Esophagus squamous epithelium (tissue), 5 donors: ENCODE results near the gene PRKCQ. TPM values are rescaled to one million over a fixed set of nuclear protein-coding genes. Genes with fewer than 3 reads are reported as not detected.

ENCODE experiments used
- DNase-seq: peaks from one replicate; lab custom pipeline; 2025; lab: John Stamatoyannopoulos, UW
- H3K27ac ChIP-seq, 4 donors: fragments of 200-600 bp; sonication (generic); one replicate each; pipeline ENCODE4 v1.5.1; 2016 to 2019; ENCODE audit warnings: mild to moderate bottlenecking in 1 of 4
- H3K27me3 ChIP-seq, 4 donors: fragments of 200-600 bp; sonication (generic); 1 replicate in 3 of 4; 2 replicates in 1 of 4; pipeline versions ENCODE4 v1.5.1 to v1.6.0; 2017 to 2021; ENCODE audit warnings: antibody characterized with exemption in 1 of 4
- H3K36me3 ChIP-seq, 3 donors: fragments of 200-600 bp; sonication (generic); one replicate each; pipeline ENCODE4 v1.5.1; 2016 to 2019
- H3K4me1 ChIP-seq, 3 donors: fragments of 200-600 bp; sonication (generic); one replicate each; pipeline ENCODE4 v1.5.1; 2017 to 2019
- H3K4me3 ChIP-seq, 4 donors: fragments of 200-600 bp; sonication (generic); 1 replicate in 3 of 4; 2 replicates in 1 of 4; pipeline ENCODE4 v1.5.1; 2016 to 2019; ENCODE audit warnings: mild to moderate bottlenecking in 2 of 4, moderate library complexity in 1 of 4
- H3K9me3 ChIP-seq, 3 donors: fragments of 200-600 bp; sonication (generic); one replicate each; pipeline ENCODE4 v1.5.1; 2016 to 2019
- CTCF ChIP-seq, 6 experiments: fragments of 450-650 bp in 4 of 6; fragments of 200-600 bp in 2 of 6; sonication (generic) in 2 of 6; IDR thresholded peaks; one replicate each; pipeline ENCODE4 v1.5.1; 2016 to 2019; ENCODE audit warnings: antibody characterized with exemption in 6 of 6, mild to moderate bottlenecking in 4 of 6, moderate library complexity in 4 of 6
- POLR2A ChIP-seq, 4 donors: fragments of 450-650 bp; IDR thresholded peaks; one replicate each; pipeline ENCODE4 v1.6.1; 2017; ENCODE audit warnings: antibody characterized with exemption in 4 of 4, mild to moderate bottlenecking in 4 of 4, moderate library complexity in 3 of 4
- WGBS, 2 donors: methylation state at CpG; one replicate each; pipeline ENCODE4 v1.1.5; 2018; 5-methylcytosine and 5-hydroxymethylcytosine counted together
- intact Hi-C: fragments of 100-400 bp; cut with DNase I; formaldehyde crosslinking; loops from one replicate; pipeline ENCODE4 v1.15.0; 2022
- total RNA-seq, 4 donors: library from RNA; depleted of rRNA; stranded (reverse); fragments of >200 nt; gene quantifications; one replicate each; pipeline ENCODE4 v1.1.0, GENCODE V29; 2016
- donor health status: DM: yes; HTN: yes; CAD: no.

PRKCQ gene
- total RNA-seq, 4 donors from 2014 or later: 0.76 to 2.7 (median 1.4) TPM

GRCh38 chr10:6610647-6611046, 30.6 kb upstream of the PRKCQ start:
- Histone ChIP-seq H3K27ac (no peak overlapping the region), H3K9me3 (no peaks in the 10 kb centered on the region), H3K4me1 (no peaks in the 10 kb centered on the region), H3K4me3 (no peak overlapping the region), H3K36me3 (no peaks in the 10 kb centered on the region), H3K27me3 (no peaks in the 10 kb centered on the region)
- TF ChIP-seq CTCF (IDR thresholded peaks at IDR 0.05) (no peak), POLR2A (IDR thresholded peaks at IDR 0.05) (no peak)
- intact Hi-C loops: no loop called here
- no peak for DNase-seq

- Histone ChIP-seq H3K9me3 (no peaks in the 10 kb centered on the region), H3K4me3 (no peak overlapping the region), H3K27ac (no peak overlapping the region), H3K4me1 (no peaks in the 10 kb centered on the region), H3K36me3 (no peaks in the 10 kb centered on the region), H3K27me3 (peaks cover 0 to 3% (median 0%) of the 10 kb centered on the region in 4 donors)
- DNase-seq: no peak
- intact Hi-C loops: no loop called here
- TF ChIP-seq POLR2A (IDR thresholded peaks at IDR 0.05) (no peak), CTCF (IDR thresholded peaks at IDR 0.05) (no peak)
Observed at GRCh38 chr10:6609625-6610024, 29.5 kb upstream of the PRKCQ start.

- 52 to 88% methylated on average over 2 of the region's 2 CpGs for WGBS, 2 donors
- intact Hi-C loops: no loop called here
- TF ChIP-seq POLR2A (IDR thresholded peaks at IDR 0.05) (no peak), CTCF (IDR thresholded peaks at IDR 0.05) (no peak)
Observed at GRCh38 chr10:6607778-6608177, 27.7 kb upstream of the PRKCQ start.

GRCh38 chr10:6607182-6607581, 27.1 kb upstream of the PRKCQ start:
- TF ChIP-seq POLR2A (IDR thresholded peaks at IDR 0.05) (no peak), CTCF (IDR thresholded peaks at IDR 0.05) (no peak)
- intact Hi-C loops: no loop called here
- Histone ChIP-seq H3K36me3 (no peaks in the 10 kb centered on the region), H3K4me3 (no peak overlapping the region), H3K4me1 (no peaks in the 10 kb centered on the region), H3K27ac (no peak overlapping the region), H3K27me3 (peaks cover 0 to 15% (median 0%) of the 10 kb centered on the region in 4 donors), H3K9me3 (no peaks in the 10 kb centered on the region)
- DNase-seq: no peak
- WGBS, 2 donors: 70 to 100% methylated on average over 1 to 3 of the region's 3 CpGs

More at GRCh38 chr10:6607778-6608177, 27.7 kb upstream of the PRKCQ start:
- no peak overlapping the region for H3K4me3 ChIP-seq
- H3K9me3 ChIP-seq: no peaks in the 10 kb centered on the region
- DNase-seq: no peak
- no peaks in the 10 kb centered on the region for H3K36me3 ChIP-seq
- no peaks in the 10 kb centered on the region for H3K4me1 ChIP-seq
- no peak overlapping the region for H3K27ac ChIP-seq
- H3K27me3 ChIP-seq: peaks cover 0 to 15% (median 0%) of the 10 kb centered on the region in 4 donors

- WGBS, 2 donors: 74 to 75% methylated on average over 14 to 15 of the region's 15 CpGs
- intact Hi-C loops: no loop called here
Observed at GRCh38 chr10:6603142-6604125, 23.4 kb upstream of the PRKCQ start.

More at GRCh38 chr10:6603142-6604125, 23.4 kb upstream of the PRKCQ start:
- Histone ChIP-seq H3K4me3 (no peak overlapping the region), H3K36me3 (no peaks in the 10 kb centered on the region), H3K27me3 (peaks cover 0 to 15% (median 0%) of the 10 kb centered on the region in 4 donors), H3K4me1 (no peaks in the 10 kb centered on the region), H3K27ac (no peak overlapping the region), H3K9me3 (no peaks in the 10 kb centered on the region)
- DNase-seq: no peak
- TF ChIP-seq POLR2A (IDR thresholded peaks at IDR 0.05) (no peak), CTCF (IDR thresholded peaks at IDR 0.05) (no peak)
